Measurements from ENCODE around the gene PPTC7. TPM values are rescaled to one million over a fixed set of nuclear protein-coding genes. Genes with fewer than 3 reads are reported as not detected.

The PPTC7 gene
- total and polyA plus RNA-seq, 2 of the 13 experiments (the other 11 are each of a cell fraction or from before 2014, with no cell fraction given) = 4.8 to 12.3 TPM

DNA sequence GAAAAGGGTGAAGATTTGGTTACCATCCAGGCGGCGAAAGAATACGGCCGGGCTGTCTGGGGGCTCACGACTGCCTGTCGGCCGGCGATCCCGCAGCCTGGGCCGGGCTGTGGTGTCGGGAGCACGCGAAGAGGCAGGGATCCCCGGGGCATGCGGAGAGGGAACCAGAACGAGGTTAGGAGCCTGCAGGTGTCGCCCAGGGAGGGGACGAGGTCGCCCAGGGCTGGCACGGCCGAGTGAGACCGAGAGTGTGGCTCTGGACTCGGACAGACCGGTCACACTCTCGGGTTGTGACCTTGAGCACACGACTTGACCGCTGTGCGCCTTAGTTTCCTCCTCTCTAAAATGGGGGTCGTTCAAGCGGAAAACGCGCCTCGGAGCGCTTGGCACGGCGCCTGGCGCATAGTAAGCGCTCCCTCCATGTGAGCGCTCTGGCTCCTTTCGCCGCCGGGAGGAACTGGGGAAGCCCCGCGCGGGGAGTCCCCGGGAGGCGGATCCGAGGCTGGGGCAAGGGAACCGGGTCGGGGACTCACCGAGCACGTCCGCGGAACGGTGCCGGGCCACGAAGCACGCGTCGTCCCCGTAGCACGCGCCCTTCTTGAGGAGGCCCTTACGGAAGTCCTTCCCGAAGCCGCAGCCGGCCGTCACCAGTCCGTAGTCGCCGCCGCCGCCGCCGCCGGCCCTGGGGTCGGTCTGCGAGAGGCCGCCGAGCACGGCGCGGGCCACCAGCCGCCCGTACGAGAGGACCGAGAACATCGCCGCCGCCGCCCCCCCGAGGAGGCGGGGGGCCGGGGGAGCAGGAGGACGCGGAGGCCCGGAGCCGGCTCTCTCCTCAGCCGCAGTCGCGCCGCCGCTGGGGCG is 612 bp downstream of the PPTC7 start (continued):
- TF ChIP-seq, protein P1, sequence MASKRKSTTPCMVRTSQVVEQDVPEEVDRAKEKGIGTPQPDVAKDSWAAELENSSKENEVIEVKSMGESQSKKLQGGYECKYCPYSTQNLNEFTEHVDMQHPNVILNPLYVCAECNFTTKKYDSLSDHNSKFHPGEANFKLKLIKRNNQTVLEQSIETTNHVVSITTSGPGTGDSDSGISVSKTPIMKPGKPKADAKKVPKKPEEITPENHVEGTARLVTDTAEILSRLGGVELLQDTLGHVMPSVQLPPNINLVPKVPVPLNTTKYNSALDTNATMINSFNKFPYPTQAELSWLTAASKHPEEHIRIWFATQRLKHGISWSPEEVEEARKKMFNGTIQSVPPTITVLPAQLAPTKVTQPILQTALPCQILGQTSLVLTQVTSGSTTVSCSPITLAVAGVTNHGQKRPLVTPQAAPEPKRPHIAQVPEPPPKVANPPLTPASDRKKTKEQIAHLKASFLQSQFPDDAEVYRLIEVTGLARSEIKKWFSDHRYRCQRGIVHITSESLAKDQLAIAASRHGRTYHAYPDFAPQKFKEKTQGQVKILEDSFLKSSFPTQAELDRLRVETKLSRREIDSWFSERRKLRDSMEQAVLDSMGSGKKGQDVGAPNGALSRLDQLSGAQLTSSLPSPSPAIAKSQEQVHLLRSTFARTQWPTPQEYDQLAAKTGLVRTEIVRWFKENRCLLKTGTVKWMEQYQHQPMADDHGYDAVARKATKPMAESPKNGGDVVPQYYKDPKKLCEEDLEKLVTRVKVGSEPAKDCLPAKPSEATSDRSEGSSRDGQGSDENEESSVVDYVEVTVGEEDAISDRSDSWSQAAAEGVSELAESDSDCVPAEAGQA (IDR thresholded peaks at IDR 0.05; ENCODE audit: low read depth) = no peak
- TF ChIP-seq, protein P1 (CRISPR knock-in tag; IDR thresholded peaks at IDR 0.05; ENCODE audit: borderline replicate concordance) = 0 out of 2 replicates have a peak, but pooled peaks have one; percentile 28
- TF ChIP-seq BORCS8-MEF2B (CRISPR knock-in tag; IDR thresholded peaks at IDR 0.05) (no peak), ZNF512B (CRISPR knock-in tag; IDR thresholded peaks at IDR 0.05; ENCODE audit: borderline replicate concordance) (no peak), SMARCC2 (IDR thresholded peaks at IDR 0.05) (no peak), TFE3 (CRISPR knock-in tag; IDR thresholded peaks at IDR 0.05) (no peak), ZNF704 (CRISPR knock-in tag; IDR thresholded peaks at IDR 0.05; ENCODE audit: borderline replicate concordance) (no peak), ZNF777 (CRISPR knock-in tag; IDR thresholded peaks at IDR 0.05) (no peak), MIER3 (CRISPR knock-in tag; IDR thresholded peaks at IDR 0.05; ENCODE audit: borderline replicate concordance) (no peak), SNAPC2 (CRISPR knock-in tag; IDR thresholded peaks at IDR 0.05) (no peak), ZNF891 (CRISPR knock-in tag; IDR thresholded peaks at IDR 0.05) (peak; percentile 58; the same call in 1 of the 2 replicates), ZNF546 (CRISPR knock-in tag; conservative IDR thresholded peaks at IDR 0.05) (no peak), ZMYM3 (CRISPR knock-in tag; IDR thresholded peaks at IDR 0.05) (no peak)
- TF ChIP-seq, protein P2, sequence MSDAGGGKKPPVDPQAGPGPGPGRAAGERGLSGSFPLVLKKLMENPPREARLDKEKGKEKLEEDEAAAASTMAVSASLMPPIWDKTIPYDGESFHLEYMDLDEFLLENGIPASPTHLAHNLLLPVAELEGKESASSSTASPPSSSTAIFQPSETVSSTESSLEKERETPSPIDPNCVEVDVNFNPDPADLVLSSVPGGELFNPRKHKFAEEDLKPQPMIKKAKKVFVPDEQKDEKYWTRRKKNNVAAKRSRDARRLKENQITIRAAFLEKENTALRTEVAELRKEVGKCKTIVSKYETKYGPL (CRISPR knock-in tag; IDR thresholded peaks at IDR 0.05) = 0 out of 2 replicates have a peak, but pooled peaks have one; percentile 12
